ENCODE results near the gene SNX19.

The SNX19 gene

DNA sequence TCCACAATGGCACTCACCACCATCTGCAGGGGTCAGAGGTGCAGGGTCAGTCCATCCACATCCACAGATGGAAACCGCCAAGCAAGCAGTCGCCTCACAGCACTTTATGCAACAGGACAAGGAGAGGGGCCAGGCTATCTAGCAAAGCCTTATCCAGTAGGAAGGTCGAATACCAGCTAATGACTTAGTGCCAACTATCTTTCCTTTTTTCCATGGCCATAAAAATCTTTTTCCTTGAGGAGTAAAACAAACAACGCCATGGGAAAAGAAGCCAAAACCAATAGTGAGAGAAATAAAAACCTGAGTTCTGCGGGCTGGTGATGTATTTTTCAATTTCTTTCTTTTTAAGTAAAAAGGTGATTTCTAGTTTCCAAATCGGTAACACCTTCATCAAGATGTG is 8.2 kb downstream of the SNX19 start:
- no peak for DNase-seq (ENCODE audit: low read depth)
- H3K4me3 ChIP-seq (ENCODE audit: low read length): no peak overlapping the region
- TF ChIP-seq, protein P1, sequence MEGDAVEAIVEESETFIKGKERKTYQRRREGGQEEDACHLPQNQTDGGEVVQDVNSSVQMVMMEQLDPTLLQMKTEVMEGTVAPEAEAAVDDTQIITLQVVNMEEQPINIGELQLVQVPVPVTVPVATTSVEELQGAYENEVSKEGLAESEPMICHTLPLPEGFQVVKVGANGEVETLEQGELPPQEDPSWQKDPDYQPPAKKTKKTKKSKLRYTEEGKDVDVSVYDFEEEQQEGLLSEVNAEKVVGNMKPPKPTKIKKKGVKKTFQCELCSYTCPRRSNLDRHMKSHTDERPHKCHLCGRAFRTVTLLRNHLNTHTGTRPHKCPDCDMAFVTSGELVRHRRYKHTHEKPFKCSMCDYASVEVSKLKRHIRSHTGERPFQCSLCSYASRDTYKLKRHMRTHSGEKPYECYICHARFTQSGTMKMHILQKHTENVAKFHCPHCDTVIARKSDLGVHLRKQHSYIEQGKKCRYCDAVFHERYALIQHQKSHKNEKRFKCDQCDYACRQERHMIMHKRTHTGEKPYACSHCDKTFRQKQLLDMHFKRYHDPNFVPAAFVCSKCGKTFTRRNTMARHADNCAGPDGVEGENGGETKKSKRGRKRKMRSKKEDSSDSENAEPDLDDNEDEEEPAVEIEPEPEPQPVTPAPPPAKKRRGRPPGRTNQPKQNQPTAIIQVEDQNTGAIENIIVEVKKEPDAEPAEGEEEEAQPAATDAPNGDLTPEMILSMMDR (IDR thresholded peaks at IDR 0.05; ENCODE audit: insufficient read depth, low read depth, low read length, missing control alignments): no peak

DNA sequence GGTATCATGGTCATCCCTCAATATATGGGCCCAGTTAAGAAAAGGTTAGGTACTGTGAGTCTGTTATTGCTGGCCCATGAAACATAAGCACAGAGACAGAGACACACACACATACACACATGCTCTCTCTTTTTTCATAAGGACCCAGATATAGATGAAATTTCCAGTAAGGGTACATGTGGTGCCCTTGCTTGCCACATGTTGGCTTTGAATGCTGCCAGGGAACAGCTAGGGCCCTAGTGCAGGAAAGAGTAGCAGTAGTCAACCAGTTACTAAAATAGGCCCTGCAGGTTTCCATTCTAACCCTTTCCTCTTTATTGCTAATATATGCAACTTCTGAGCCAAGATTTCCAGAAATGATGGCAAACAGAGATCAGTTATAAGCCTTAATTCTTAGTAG is 9.1 kb downstream of the SNX19 start:
- H3K4me3 ChIP-seq (ENCODE audit: low read length): no peak overlapping the region
- DNase-seq (ENCODE audit: low read depth): no peak
- TF ChIP-seq, protein P1 (IDR thresholded peaks at IDR 0.05; ENCODE audit: insufficient read depth, low read depth, low read length, missing control alignments): no peak

DNA sequence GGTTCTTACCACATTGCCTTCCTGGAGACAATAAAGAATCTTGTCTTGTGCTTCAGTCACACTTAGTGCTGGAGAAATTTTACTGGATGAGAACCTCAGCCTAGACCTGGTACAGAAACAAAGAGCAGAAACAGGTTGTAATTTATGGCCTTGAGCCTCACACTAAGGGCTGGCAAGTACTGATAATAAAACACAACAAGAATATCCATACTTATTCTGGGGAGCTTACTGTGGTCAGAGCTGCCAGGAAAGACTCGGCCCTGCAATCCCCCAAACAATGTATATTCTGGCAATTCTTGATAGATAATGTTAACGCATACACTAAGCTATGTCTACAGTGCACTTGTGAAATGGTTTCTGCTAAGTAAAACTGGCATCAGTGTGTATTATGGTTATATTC is 9.7 kb downstream of the SNX19 start:
- no peak for DNase-seq (ENCODE audit: low read depth)
- TF ChIP-seq, protein P1 (IDR thresholded peaks at IDR 0.05; ENCODE audit: insufficient read depth, low read depth, low read length, missing control alignments): no peak
- no peak overlapping the region for H3K4me3 ChIP-seq (ENCODE audit: low read length)

DNA sequence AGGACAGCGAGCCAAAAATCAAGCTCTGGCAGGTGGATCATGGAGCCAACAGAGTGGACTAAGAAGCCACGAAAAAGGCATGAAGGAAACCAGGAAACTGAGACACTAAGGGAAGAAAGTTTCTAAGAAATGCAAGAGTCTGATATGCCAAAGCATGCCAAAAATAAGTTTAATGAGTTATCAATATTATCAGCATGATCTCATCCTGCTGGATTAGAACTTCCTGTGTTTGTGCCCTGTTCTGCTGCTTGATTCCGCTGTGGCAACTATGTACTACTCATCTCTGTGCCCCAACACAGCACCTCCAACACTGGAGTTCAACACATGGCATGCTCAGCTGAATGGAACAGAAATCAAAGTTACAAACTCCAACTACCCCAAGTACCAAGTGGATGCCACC is 10.8 kb downstream of the SNX19 start:
- H3K4me3 ChIP-seq (ENCODE audit: low read length): no peak overlapping the region
- TF ChIP-seq, protein P1 (IDR thresholded peaks at IDR 0.05; ENCODE audit: insufficient read depth, low read depth, low read length, missing control alignments): no peak
- no peak for DNase-seq (ENCODE audit: low read depth)

DNA sequence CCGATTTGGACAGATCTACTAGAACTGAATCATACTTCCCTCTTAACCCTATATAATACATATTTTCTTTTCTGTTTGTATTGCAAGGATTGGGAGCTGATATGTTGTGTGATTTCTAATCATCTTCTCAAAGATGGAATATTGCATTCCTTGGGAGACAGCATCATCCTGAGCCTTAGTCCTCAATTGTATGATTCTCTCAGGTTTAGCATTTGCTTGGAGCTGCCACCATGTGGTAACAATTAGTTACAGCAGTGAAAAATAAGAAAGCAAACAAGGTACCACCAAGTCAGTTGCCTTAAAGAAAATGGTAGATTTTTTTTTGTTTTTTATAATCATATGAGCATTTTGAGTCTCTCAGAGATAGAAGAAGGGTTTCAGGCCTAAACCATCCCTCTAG is 11.9 kb downstream of the SNX19 start:
- H3K4me3 ChIP-seq (ENCODE audit: low read length): no peak overlapping the region
- peak; percentile 24 for DNase-seq (ENCODE audit: low read depth)
- TF ChIP-seq, protein P1 (IDR thresholded peaks at IDR 0.05; ENCODE audit: insufficient read depth, low read depth, low read length, missing control alignments): peak; percentile 65

DNA sequence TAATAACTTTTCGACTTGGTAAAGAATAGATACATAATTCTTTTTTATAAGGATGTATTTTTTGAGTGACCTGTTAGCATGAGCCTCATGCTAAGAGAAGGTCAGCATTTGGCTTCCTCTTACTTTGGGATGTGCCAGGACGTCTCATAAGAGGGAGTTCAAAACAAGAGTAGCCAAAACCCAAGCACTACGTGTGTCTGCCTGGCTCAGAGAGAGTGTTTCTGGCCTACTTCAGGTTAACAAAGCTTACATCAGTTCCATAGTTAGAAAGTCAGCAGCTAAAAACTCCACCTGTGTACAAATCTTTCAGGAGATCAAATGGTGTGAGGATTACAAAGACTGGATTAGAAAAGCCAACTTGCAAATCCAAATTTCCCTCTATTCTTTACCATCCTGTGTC is 13.9 kb downstream of the SNX19 start:
- no peak overlapping the region for H3K4me3 ChIP-seq (ENCODE audit: low read length)
- TF ChIP-seq, protein P1 (IDR thresholded peaks at IDR 0.05; ENCODE audit: insufficient read depth, low read depth, low read length, missing control alignments): no peak
- DNase-seq (ENCODE audit: low read depth): no peak

DNA sequence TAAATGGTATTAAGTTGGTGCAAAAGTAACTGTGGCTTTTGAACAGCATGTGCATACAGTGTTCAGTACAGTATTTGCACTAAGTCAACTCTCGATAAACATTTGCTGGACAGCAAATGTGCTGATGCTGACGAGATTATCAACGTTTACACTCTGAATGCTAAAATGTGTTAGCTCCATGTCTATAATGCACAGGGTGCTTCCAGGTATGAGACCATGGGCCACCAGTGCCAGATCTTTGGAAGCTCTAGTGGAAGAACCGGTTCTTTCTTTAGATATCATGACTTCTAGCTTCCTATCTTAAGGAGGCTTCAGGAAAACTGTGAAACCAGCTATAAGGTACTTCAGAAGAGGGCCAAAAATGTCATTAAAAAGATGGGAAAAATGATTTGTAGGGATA is 17.2 kb downstream of the SNX19 start:
- TF ChIP-seq, protein P1 (IDR thresholded peaks at IDR 0.05; ENCODE audit: insufficient read depth, low read depth, low read length, missing control alignments): no peak
- no peak overlapping the region for H3K4me3 ChIP-seq (ENCODE audit: low read length)
- no peak for DNase-seq (ENCODE audit: low read depth)

Data from epithelial cell of esophagus (primary cell).